IgD-negative memory B cell (primary cell): Measurements from ENCODE around the gene RAB15. TPM values are rescaled to one million over a fixed set of nuclear protein-coding genes. Genes with fewer than 3 reads are reported as not detected.
"Not testable (repeated sequence)": the region's sequence is repeated elsewhere in the genome, so short reads cannot be mapped to it uniquely, and the experiment has no call there.

Experiments
- H3K27ac Mint-ChIP-seq, 3 donors: one replicate each; pipeline ENCODE4 v1.8.0; 2020 to 2022; ENCODE audit warnings: mild to moderate bottlenecking in 3 of 3, mixed read lengths in 3 of 3, moderate library complexity in 1 of 3
- H3K27me3 Mint-ChIP-seq: one replicate; pipeline ENCODE4 v1.8.0; 2021; ENCODE audit warnings: mixed read lengths
- H3K36me3 Mint-ChIP-seq: one replicate; pipeline ENCODE4 v1.8.0; 2020; ENCODE audit warnings: mild to moderate bottlenecking, mixed read lengths
- H3K4me1 Mint-ChIP-seq, 3 donors: one replicate each; pipeline ENCODE4 v1.8.0; 2020 to 2022; ENCODE audit warnings: mixed read lengths in 3 of 3, mild to moderate bottlenecking in 1 of 3
- H3K4me3 Mint-ChIP-seq, 4 donors: one replicate each; pipeline ENCODE4 v1.8.0; 2020 to 2022; ENCODE audit warnings: mild to moderate bottlenecking in 4 of 4, mixed read lengths in 4 of 4, moderate library complexity in 3 of 4
- H3K9me3 Mint-ChIP-seq, 3 donors: one replicate each; pipeline ENCODE4 v1.8.0; 2020 to 2021; ENCODE audit warnings: mixed read lengths in 3 of 3, mild to moderate bottlenecking in 1 of 3
- polyA plus RNA-seq: library from polyadenylated mRNA; unstranded; fragments of 300-500 nt; fragmentation: Illumina TruSeq; gene quantifications from one replicate; pipeline ENCODE4 v1.2.3, GENCODE V29; 2021

Gene RAB15
- polyA plus RNA-seq, 1 donor from 2014 or later, result 0.58 TPM

DNA sequence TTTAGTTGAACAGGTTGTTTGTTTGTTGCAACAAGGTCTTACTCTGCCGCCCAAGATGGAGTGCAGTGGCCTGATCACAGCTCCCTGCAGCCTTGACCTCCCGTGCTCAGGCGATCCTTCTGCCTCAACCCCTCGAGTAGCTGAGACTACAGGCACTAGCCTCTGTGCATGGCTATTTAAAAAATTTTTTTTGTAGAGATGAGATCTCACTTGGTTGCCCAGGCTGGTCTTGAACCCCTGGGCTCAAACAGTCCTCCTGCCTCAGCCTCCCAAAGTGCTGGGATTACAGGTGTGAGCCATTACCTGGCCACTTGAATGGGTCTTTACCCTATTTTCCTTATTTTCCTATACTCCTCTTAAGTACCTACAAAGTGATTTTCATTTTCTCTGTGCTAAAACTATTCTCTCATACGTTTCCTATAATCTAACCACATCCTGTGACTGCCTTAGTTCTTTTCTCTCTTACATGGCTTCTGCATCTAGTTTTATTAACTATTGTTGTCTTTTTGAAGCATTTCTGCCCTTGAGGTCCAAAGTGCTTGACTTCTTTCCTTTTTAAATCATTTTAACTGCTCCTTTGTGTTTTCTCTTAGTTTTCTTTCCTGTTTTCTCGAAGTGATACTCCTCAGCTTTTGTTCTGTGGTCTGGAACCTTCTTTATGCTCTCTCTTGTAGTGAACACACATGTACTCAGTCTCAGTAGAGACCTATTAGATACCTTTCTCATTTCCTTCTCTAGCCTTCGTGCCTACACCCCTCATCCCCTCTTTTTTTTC is 43.7 kb downstream of the RAB15 start:
- Mint-ChIP-seq H3K9me3 (no peaks in the 10 kb centered on the region), H3K4me1 (peaks cover 0 to 8% (median 1%) of the 10 kb centered on the region in 3 donors), H3K27ac (no peak overlapping the region), H3K4me3 (no peak overlapping the region), H3K36me3 (peaks cover 4% of the 10 kb centered on the region), H3K27me3 (no peaks in the 10 kb centered on the region)

DNA sequence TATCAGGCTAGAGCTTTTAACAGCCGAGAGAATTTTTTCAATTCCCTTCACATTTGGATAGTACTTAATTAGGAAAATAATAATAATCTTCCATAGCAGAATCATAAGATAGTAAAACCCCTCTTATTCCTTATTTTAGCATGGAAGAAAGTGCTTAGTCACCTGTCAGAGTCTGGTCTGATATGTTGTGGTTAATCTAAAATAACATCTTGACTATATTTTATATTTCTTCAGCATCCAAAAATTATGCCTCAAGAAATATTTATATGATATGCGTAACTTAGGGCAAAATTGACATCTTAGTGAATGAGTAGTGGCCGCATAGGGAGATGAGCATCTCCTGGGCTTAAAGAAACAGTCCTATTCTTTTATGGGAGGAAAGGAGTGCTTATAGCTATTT is 45.1 kb downstream of the RAB15 start:
- Mint-ChIP-seq H3K36me3 (peaks cover 4% of the 10 kb centered on the region), H3K27me3 (no peaks in the 10 kb centered on the region), H3K9me3 (no peaks in the 10 kb centered on the region), H3K4me1 (peaks cover 0 to 8% (median 3%) of the 10 kb centered on the region in 3 donors), H3K4me3 (no peak overlapping the region), H3K27ac (no peak overlapping the region)

GRCh38 chr14:64926398-64926995 is 45.6 kb downstream of the RAB15 start:
- H3K4me3 Mint-ChIP-seq, result peak overlapping the region in 1 of 4 donors; percentile 31
- H3K27me3 Mint-ChIP-seq, result no peaks in the 10 kb centered on the region
- H3K27ac Mint-ChIP-seq, result no peak overlapping the region
- H3K36me3 Mint-ChIP-seq, result peaks cover 4% of the 10 kb centered on the region
- H3K4me1 Mint-ChIP-seq, result peaks cover 5 to 12% (median 7%) of the 10 kb centered on the region in 3 donors
- H3K9me3 Mint-ChIP-seq, result no peaks in the 10 kb centered on the region

DNA sequence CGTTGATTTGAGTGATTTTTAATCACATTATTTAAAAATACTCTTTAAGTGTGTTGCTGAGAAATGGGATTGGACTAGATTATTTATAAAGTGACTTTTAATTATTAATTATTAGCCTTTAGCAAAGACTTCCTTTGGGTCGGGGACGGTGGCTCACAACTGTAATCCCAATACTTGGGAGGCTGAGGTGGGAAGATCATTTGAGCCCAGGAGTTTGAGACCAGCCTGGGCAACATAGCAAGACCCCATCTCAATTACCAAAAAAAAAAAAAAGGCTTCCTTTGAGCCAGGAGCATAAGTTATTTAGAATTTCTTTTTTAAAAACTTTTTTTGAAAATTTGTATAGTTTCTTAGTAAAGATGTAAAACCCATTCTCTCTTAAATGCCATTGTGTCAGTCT is 49.1 kb downstream of the RAB15 start:
- no peak overlapping the region for H3K27ac Mint-ChIP-seq
- H3K36me3 Mint-ChIP-seq, result peaks cover 5% of the 10 kb centered on the region

GRCh38 chr14:64920465-64920864 is 51.7 kb downstream of the RAB15 start:
- Mint-ChIP-seq H3K27me3 (no peaks in the 10 kb centered on the region), H3K9me3 (no peaks in the 10 kb centered on the region), H3K4me3 (no peak overlapping the region), H3K36me3 (peaks cover 5% of the 10 kb centered on the region), H3K4me1 (peaks cover 23 to 37% (median 34%) of the 10 kb centered on the region in 3 donors), H3K27ac (no peak overlapping the region)

More for the DNA sequence above, 49.1 kb downstream of the RAB15 start:
- H3K9me3 Mint-ChIP-seq, result no peaks in the 10 kb centered on the region
- H3K4me1 Mint-ChIP-seq, result peaks cover 14 to 22% (median 16%) of the 10 kb centered on the region in 3 donors
- no peaks in the 10 kb centered on the region for H3K27me3 Mint-ChIP-seq
- no peak overlapping the region for H3K4me3 Mint-ChIP-seq

DNA sequence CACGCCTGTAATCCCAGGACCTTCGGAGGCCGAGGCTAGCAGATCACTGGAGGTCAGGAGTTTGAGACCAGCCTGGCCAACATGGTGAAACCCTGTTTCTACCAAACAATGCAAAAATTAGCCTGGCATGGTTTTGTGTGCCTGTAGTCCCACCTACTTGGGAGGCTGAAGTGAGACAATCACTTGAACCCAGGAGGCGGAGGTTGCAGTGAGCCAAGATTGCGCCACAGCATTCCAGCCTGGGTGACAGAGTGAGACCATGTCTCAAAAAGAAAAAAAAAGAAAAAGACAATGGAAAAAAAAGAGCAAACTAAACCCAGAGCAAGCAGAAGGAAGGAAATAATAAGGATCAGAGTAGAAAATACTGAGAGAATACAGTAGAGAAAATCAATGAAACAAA is 52.5 kb downstream of the RAB15 start:
- Mint-ChIP-seq H3K27me3 (no peaks in the 10 kb centered on the region), H3K36me3 (peaks cover 5% of the 10 kb centered on the region), H3K4me1 (peaks cover 29 to 44% (median 39%) of the 10 kb centered on the region in 3 donors), H3K4me3 (peak overlapping the region in 1 of 4 donors; percentile 57), H3K27ac (peak overlapping the region in 1 of 3 donors; percentile 9), H3K9me3 (no peaks in the 10 kb centered on the region)

- no peak overlapping the region for H3K27ac Mint-ChIP-seq
- no peaks in the 10 kb centered on the region for H3K27me3 Mint-ChIP-seq
- H3K36me3 Mint-ChIP-seq, result peaks cover 5% of the 10 kb centered on the region
- no peaks in the 10 kb centered on the region for H3K9me3 Mint-ChIP-seq
- H3K4me1 Mint-ChIP-seq, result peaks cover 28 to 44% (median 39%) of the 10 kb centered on the region in 3 donors
- H3K4me3 Mint-ChIP-seq, result no peak overlapping the region
These were observed 52.9 kb downstream of the RAB15 start for GRCh38 chr14:64919215-64919614.

DNA sequence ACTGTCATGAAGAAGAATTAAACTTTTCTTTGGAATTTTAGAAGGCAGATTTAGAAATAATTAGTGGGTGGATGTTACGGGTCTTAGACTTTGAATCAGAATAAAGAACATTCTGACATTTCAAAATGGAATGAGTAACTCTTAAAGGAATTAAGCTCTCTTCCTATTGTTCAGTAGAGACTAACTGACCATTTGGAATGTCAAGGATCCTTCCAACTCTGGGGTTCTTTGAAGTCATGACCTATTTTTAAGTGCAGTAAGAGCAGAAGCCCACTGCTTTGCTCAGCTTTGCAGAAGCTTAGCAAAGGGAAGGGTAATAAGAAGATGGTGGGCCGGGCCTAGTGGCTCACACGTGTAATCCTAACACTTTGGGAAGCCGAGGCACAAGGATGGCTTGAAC is 53.9 kb downstream of the RAB15 start:
- Mint-ChIP-seq H3K27me3 (no peaks in the 10 kb centered on the region), H3K4me1 (peaks cover 32 to 46% (median 39%) of the 10 kb centered on the region in 3 donors), H3K36me3 (peaks cover 3% of the 10 kb centered on the region), H3K9me3 (no peaks in the 10 kb centered on the region), H3K4me3 (no peak overlapping the region), H3K27ac (peak overlapping the region in 2 of 3 donors; percentile 71 to 81)

GRCh38 chr14:64915797-64916196 is 56.3 kb downstream of the RAB15 start:
- Mint-ChIP-seq H3K4me1 (peaks cover 26 to 39% (median 34%) of the 10 kb centered on the region in 3 donors), H3K36me3 (peaks cover 3% of the 10 kb centered on the region), H3K27ac (peak overlapping the region in 2 of 3 donors; percentile 72 to 94), H3K9me3 (no peaks in the 10 kb centered on the region), H3K27me3 (no peaks in the 10 kb centered on the region), H3K4me3 (peak overlapping the region; percentile 87 to 98 (median 92))

DNA sequence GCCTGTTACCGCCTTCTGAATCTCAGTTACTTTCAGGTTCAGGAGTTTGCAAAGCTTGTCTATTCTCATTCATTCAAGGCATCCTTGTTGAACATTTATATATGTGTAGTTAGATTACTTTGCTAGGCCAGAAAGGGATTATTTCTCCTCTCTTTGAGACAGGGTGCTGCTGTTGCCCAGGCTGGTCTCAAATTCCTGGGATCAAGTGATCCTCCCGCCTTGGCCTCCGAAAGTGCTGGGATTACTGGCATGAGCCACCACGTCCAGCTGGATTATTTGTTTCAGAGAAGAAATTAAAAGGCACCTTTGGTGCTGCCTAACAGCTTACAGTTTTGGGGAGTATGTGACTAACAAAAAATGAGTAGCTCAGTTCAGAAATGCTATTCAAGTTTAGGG is 57.1 kb downstream of the RAB15 start:
- Mint-ChIP-seq H3K4me1 (peaks cover 26 to 36% (median 30%) of the 10 kb centered on the region in 3 donors), H3K4me3 (peak overlapping the region; percentile 87 to 98 (median 92)), H3K36me3 (no peaks in the 10 kb centered on the region), H3K9me3 (no peaks in the 10 kb centered on the region), H3K27me3 (no peaks in the 10 kb centered on the region), H3K27ac (peak overlapping the region; percentile 72 to 98 (median 94))

GRCh38 chr14:64914237-64915028 is 57.7 kb downstream of the RAB15 start, which contains the start of gene CHURC1:
Gene CHURC1, plus strand, starts transcription at chr14:64914455. Its CDS starts 41 bp downstream, at chr14:64914496.
- H3K9me3 Mint-ChIP-seq, result no peaks in the 10 kb centered on the region
- H3K4me1 Mint-ChIP-seq, result peaks cover 26 to 32% (median 27%) of the 10 kb centered on the region in 3 donors
- peak within 1 kb of the TSS; percentile 72 to 98 (median 94) for H3K27ac Mint-ChIP-seq
- no peaks in the 10 kb centered on the region for H3K36me3 Mint-ChIP-seq
- peak within 1 kb of the TSS; percentile 87 to 98 (median 92) for H3K4me3 Mint-ChIP-seq
- H3K27me3 Mint-ChIP-seq, result no peaks in the 10 kb centered on the region

DNA sequence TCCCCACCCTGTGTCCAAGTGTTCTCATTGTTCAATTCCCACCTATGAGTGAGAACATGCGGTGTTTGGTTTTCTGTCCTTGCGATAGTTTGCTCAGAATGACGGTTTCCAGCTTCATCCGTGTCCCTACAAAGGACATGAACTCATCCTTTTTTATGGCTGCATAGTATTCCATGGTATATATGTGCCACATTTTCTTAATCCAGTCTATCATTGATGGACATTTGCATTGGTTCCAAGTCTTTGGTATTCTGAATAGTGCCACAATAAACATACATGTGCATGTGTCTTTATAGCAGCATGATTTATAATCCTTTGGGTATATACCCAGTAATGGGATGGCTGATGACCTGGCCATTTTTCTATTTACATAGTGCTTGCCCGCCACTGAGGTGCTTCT is 58.7 kb downstream of the RAB15 start:
- not testable (repeated sequence) for H3K9me3 Mint-ChIP-seq, H3K36me3 Mint-ChIP-seq, H3K27me3 Mint-ChIP-seq
- peak overlapping the region; percentile 87 to 98 (median 92) for H3K4me3 Mint-ChIP-seq
- peak overlapping the region in 2 of 3 donors; percentile 72 to 94 for H3K27ac Mint-ChIP-seq
- H3K4me1 Mint-ChIP-seq, result peaks cover 24 to 28% (median 26%) of the 10 kb centered on the region in 3 donors

DNA sequence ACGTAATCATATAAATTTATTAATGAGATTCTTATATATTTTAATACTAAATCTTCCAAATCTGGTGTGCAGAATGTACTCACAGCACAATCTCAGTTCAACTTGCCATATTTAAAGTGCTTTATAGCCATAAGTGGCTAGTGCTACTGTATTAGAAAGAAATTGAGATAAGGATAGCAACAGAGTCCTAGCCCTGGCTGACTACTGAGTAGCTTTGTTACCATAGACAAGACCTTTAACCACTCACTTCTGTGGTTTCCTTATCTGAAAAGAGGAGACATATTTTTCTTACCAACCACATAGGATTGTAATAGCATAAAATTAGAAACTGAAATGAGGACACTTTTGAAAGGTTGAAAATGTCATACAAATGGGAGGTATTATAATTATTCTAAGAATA is 59.9 kb downstream of the RAB15 start:
- Mint-ChIP-seq H3K27me3 (no peaks in the 10 kb centered on the region), H3K36me3 (no peaks in the 10 kb centered on the region), H3K27ac (peak overlapping the region in 1 of 3 donors; percentile 59), H3K4me3 (peak overlapping the region in 1 of 4 donors; percentile 87), H3K9me3 (no peaks in the 10 kb centered on the region), H3K4me1 (peaks cover 18 to 20% (median 20%) of the 10 kb centered on the region in 3 donors)

DNA sequence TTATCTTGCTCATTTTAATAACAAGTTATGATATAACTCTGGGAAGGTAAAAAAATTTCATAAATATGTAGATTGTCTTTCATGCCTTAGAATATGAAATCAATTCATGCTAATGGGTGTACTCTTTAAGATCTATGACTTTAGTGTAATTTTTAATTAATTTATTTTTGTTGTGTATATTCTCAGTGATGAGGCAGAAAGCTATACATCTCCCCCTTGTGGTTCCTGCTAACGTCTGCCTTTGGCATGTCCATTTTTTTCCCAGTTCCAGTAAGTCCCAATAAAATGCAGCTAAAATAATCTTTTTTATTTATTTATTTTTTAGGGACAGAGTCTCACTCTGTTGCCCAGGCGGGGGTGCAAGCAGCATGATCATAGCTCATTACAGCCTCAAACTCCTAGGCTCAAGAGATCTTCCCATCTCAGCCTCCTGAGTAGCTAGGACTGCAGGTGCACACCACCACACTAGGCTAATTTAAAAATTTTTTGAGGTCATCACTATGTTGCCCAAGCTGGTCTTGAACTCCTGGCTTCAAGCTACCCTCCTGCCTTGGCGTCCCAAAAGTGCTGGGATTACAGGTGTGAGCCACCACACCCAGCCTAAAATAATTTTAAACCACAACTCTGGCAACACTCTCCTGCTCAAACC is 61.2 kb downstream of the RAB15 start:
- peaks cover 11 to 18% (median 14%) of the 10 kb centered on the region in 3 donors for H3K4me1 Mint-ChIP-seq
- H3K27ac Mint-ChIP-seq, result peak overlapping the region in 1 of 3 donors; percentile 79
- no peak overlapping the region for H3K4me3 Mint-ChIP-seq
- no peaks in the 10 kb centered on the region for H3K9me3 Mint-ChIP-seq
- no peaks in the 10 kb centered on the region for H3K36me3 Mint-ChIP-seq
- H3K27me3 Mint-ChIP-seq, result peaks cover 5% of the 10 kb centered on the region
